ENCODE data around the gene SPATA2.
"Not testable (repeated sequence)": the region's sequence is repeated elsewhere in the genome, so short reads cannot be mapped to it uniquely, and the experiment has no call there.

The SPATA2 gene

GRCh38 chr20:49904440-49905214, 10.7 kb downstream of the SPATA2 start:
- DNase-seq = no peak

GRCh38 chr20:49901588-49901987, 13.7 kb downstream of the SPATA2 start:
- no peak for DNase-seq

GRCh38 chr20:49899541-49900383, 15.6 kb downstream of the SPATA2 start:
- DNase-seq = no peak

GRCh38 chr20:49896204-49896603, 19.1 kb downstream of the SPATA2 start:
- no peak for DNase-seq

GRCh38 chr20:49895474-49896093, 19.7 kb downstream of the SPATA2 start:
- DNase-seq = not testable (repeated sequence)

GRCh38 chr20:49894073-49894470, 21.3 kb downstream of the SPATA2 start:
- no peak for DNase-seq

GRCh38 chr20:49893242-49894072, 21.9 kb downstream of the SPATA2 start:
- no peak for DNase-seq

- no peak for DNase-seq
These were observed 22.5 kb downstream of the SPATA2 start for GRCh38 chr20:49892817-49893216.

- no peak for DNase-seq
These were observed 23.1 kb downstream of the SPATA2 start for GRCh38 chr20:49892260-49892659.

GRCh38 chr20:49891476-49892110, 23.7 kb downstream of the SPATA2 start:
- no peak for DNase-seq

GRCh38 chr20:49890471-49891361, 24.6 kb downstream of the SPATA2 start:
- DNase-seq = no peak

- DNase-seq = no peak
These were observed 25.4 kb downstream of the SPATA2 start for GRCh38 chr20:49889935-49890333.

GRCh38 chr20:49889001-49889934, 26.1 kb downstream of the SPATA2 start:
- no peak for DNase-seq

- peak in 1 of 2 experiments; percentile 55 for DNase-seq
These were observed 26.9 kb downstream of the SPATA2 start for GRCh38 chr20:49888212-49889000.

GRCh38 chr20:49887251-49888211, 27.8 kb downstream of the SPATA2 start:
- DNase-seq = no peak

GRCh38 chr20:49886571-49887213, 28.6 kb downstream of the SPATA2 start:
- DNase-seq = no peak
